Stimulated activated CD4-positive, alpha-beta T cell treated with anti-CD3 and anti-CD28 coated beads, Interleukin-1b, Interleukin-23, amount 100 ng/mL, for 1 hour (primary cell): ENCODE measurements around the gene ABHD17A.
A peak's percentile ranks its signal among the peaks of the same experiment; 100 is the strongest.

Experiments used
- DNase-seq, 2 donors: peaks; one replicate each; pipeline ENCODE4 v3.0.0-alpha.2; 2020; ENCODE audit warnings: low read depth in 2 of 2

The ABHD17A gene

DNA sequence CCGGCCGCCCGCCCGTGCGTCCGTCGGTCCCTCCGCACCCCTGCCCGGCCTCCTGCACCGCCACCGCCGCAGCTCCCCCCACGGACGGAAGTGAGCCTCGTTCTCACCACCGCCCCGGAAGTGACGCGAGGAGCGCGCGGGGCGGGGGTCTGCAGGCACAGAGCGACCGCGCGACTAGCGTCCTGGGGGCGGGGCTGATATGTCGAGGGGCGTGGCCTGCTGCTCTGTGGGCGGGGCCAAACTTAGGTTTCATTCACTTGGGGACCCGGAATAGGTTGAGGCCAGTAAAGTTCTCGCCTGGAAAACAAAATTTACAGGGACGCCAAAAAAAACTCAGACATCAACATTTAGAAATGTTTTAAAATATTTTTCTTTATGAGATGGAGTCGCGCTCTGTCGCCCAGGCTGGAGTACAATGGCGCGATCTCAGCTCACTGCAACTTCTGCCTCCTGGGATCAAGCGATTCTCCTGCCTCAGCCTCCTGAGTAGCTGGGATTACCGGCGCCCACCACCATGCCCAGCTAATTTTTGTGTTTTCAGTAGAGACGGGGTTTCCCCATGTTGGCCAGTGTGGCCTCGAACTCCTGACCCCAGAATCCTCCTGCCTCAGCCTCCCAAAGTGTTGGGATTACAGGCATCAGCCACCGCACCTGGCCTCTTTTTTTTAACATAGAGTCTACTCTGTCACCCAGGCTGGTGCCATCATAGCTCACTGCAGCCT lies at the start of gene ABHD17A:
ABHD17A (minus strand) TSS at position 99 of the 722 bp plus-strand sequence. CDS start 3,930 bp downstream, outside the sequence.
- DNase-seq: peak; percentile 92 to 96

DNA sequence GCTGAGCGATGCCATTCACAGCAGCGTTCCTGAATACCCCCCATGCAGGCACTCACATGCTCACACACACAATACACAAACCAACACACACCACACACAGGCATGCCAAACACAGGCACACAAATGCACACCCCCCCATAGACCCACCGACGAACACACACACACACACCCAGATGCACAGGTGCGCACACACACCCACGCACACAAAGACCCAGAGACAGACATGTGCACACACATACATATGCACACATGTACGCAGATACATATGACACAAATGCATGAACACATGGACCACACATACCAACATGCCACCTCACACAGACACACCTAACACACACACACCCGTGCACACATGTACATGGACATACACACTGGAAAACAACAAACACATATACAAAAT lies 48.6 kb upstream of the ABHD17A start:
- DNase-seq: no peak

DNA sequence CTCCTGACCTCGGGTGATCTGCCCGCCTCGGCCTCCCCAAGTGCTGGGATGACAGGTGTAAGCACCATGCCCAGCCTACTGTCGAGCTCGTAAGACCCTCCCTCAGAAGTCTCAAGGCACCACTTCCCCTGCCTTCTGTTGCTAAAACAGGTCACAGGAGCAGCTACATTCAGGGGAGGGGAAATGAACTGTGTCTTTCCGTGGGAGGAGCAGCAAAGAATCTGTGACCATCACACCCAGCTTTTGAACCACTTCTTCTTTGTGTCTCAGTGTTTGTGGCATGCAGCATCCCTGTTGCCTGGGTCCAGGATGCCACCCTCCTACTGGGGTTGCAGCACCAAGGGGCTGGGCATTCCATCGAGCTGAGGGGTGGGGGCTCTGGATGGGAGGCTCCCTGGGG lies 47.9 kb upstream of the ABHD17A start:
- no peak for DNase-seq

DNA sequence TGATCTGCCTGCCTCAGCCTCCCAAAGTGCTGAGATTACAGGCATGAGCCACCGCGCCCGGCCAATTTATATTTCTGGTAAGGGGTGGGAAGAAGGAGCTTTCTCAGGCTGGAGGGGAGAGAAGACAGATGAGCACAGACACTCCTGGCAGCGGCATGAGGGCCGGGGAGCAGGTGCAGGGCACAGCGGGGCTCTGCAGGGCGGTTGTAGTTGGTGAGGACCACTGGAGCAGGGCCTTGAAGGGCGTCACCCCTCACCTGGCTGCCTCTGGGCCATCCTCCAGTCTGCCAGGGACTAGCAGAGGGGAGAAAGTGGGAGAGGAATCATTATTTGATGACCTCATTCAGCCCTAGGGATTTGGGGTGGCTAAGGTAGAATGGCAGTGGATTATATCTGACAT lies 47.1 kb upstream of the ABHD17A start:
- no peak for DNase-seq

GRCh38 chr19:1931445-1931844 lies 46.1 kb upstream of the ABHD17A start:
- no peak for DNase-seq

- peak; percentile 58 to 68 for DNase-seq
Measured at GRCh38 chr19:1929021-1929742, 43.9 kb upstream of the ABHD17A start.

- no peak for DNase-seq
Measured at GRCh38 chr19:1925544-1925943, 40.2 kb upstream of the ABHD17A start.

DNA sequence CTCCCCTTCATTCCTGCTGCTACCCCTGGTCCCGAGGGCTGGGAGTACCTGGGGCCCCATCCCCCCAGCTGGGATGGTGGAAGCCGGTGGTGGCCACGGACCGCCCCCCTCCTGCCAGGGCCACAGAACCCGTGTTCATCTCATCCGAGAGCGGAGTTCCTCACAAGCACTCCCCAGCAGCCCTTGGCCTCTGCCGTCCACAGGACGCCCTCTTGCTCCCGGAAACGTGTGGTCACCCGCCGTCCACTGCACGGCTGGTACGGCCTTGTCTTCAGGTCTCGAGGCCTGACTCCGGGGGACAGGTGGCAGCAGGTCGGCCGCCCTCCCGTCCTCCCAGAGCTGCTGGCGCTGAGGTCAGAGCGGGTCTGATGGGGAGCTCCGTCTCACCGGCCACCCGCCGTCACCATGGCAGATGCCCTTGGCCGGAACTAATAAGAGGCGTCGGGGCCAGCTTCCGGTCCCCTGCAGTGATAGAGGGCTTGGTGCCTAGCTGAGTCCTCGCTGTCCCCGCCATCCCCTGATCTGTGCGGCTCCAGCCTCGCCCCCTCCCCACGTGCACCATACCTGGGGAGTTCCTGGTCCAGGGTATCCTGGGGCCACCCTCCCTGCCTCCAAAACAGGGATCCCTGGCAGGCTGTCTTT lies 39.1 kb upstream of the ABHD17A start:
- DNase-seq: no peak

DNA sequence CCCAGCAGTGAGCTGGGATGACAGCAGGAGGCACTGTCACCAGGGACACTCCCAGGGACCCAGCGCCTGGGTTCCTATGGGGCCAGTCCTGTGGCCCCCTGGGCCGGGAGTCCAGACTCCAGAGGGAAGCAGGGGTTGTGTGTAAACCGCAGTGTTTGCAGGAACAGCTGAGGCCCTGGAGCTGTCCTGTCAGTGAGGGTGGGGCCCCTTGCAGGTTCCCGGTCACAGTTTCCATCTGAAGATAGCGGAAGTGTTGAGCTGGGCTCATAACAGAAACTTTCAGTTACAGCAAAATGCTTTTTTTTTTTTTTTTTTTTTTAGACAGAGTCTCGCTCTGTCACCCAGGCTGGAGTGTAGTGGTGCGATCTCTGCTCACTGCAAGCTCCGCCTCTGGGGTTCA lies 38.0 kb upstream of the ABHD17A start:
- DNase-seq: no peak

DNA sequence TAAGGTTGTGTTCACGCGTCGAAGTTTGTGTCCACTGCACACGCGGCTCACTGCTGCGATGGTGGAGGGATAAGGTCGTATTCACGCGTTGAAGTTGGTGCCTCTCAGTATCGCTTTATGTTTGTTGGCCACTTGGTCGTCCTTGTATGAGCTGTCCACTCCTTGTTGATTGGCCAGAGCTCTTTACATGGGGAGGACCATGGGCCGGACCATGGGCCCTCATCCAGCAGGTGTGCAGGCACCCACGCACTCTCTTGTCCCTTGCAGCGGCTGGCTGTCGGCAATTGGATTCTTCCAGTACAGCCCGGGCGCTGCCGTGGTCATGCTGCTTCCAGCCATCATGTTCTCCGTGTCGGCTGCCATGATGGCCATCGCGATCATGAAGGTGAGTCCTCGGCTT lies 37.5 kb upstream of the ABHD17A start:
- no peak for DNase-seq

- DNase-seq: no peak
Measured at GRCh38 chr19:1921825-1922224, 36.5 kb upstream of the ABHD17A start.

- no peak for DNase-seq
Measured at GRCh38 chr19:1921326-1921725, 36.0 kb upstream of the ABHD17A start.

GRCh38 chr19:1920644-1921043 lies 35.3 kb upstream of the ABHD17A start:
- DNase-seq: no peak

GRCh38 chr19:1918975-1919374 lies 33.7 kb upstream of the ABHD17A start:
- no peak for DNase-seq

DNA sequence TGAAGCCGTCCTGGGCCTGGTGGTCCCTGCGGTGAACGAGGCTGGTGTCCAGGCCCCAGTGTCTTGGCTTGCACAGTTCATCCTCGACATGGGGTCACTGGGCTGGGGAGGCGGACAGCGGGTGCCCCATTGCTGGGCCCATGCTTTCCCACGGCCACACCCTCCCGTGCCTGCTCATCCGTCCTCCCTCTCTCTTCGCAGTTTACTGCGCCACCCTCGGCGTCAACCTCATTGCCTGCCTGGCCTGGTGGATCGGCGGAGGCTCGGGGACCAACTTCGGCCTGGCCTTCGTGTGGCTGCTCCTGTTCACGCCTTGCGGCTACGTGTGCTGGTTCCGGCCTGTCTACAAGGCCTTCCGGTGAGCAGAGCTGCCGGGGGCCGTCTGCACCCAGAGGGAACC lies 32.6 kb upstream of the ABHD17A start:
- DNase-seq: no peak

DNA sequence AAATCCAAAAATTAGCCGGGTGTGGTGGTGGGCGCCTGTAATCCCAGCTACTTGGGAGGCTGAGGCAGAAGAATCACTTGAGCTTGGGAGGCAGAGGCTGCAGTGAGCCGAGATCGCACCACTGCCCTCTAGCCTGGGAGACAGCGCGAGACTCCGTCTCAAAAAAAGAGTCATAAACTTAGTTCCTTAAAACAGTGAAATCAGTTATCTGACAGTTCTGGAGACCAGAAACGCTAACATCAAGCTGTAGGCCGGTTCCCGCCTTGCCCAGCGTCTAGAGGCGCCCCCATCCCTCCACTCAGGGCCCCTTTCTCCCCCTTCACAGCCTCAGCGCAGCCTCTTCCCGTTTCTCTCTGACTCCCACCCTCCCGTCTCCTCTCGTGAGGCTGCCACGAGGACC lies 31.9 kb upstream of the ABHD17A start:
- DNase-seq: no peak

- no peak for DNase-seq
Measured at GRCh38 chr19:1914826-1915341, 29.6 kb upstream of the ABHD17A start.

- no peak for DNase-seq
Measured at GRCh38 chr19:1913781-1914577, 28.7 kb upstream of the ABHD17A start.

- no peak for DNase-seq
Measured at GRCh38 chr19:1912760-1913505, 27.6 kb upstream of the ABHD17A start.

DNA sequence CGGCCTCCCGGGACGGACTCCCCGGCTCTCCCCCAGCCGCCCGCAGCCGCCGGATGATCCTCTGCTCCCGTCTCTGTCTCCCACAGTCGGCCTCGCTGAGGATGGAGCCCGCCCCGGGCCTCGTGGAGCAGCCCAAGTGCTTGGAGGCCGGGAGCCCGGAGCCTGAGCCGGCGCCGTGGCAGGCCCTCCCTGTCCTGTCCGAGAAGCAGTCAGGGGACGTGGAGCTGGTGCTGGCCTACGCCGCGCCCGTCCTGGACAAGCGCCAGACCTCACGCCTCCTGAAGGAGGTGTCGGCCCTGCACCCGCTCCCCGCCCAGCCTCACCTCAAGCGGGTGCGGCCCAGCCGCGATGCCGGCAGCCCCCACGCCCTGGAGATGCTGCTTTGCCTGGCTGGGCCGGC lies 26.7 kb upstream of the ABHD17A start:
- no peak for DNase-seq

DNA sequence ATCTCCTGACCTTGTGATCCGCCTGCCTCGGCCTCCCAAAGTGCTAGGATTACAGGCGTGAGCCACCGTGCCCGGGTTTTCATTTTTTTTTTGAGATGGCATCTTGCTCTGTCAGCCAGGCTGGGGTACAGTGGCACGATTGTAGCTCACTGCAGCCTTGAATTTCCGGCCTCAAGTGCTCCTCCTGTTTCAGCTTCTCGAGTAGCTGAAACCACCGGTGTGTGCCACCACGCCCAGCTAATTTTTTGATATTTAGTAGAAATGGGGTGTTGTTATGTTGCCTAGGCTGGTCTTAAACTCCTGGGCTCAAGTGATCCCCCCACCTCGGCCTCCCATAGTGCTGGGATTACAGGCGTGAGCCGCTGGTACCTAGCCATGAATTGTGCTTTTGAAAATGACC lies 25.8 kb upstream of the ABHD17A start:
- DNase-seq: no peak
